Hematopoietic multipotent progenitor cell treated with erythropoietin and hydrocortisone succinate and interleukin-3 and kit ligand, for 8 days (in vitro differentiated cells): ENCODE measurements around the gene CACNA1B.
"Not testable (repeated sequence)": the region's sequence is repeated elsewhere in the genome, so short reads cannot be mapped to it uniquely, and the experiment has no call there.

Source experiments
- DNase-seq: peaks from one replicate; pipeline ENCODE4 v3.0.0-alpha.2; 2015

CACNA1B gene

GRCh38 chr9:138104251-138105122, 226.9 kb downstream of the CACNA1B start:
- no peak for DNase-seq

GRCh38 chr9:138105123-138105415, 227.5 kb downstream of the CACNA1B start:
- no peak for DNase-seq

GRCh38 chr9:138105561-138106505, 228.3 kb downstream of the CACNA1B start:
- DNase-seq, result no peak

- not testable (repeated sequence) for DNase-seq
These were observed 229.5 kb downstream of the CACNA1B start for GRCh38 chr9:138107039-138107438.

GRCh38 chr9:138111607-138112006, 234.0 kb downstream of the CACNA1B start:
- DNase-seq, result no peak

GRCh38 chr9:138112090-138112748, 234.6 kb downstream of the CACNA1B start:
- no peak for DNase-seq

- no peak for DNase-seq
These were observed 235.4 kb downstream of the CACNA1B start for GRCh38 chr9:138112791-138113600.

- not testable (repeated sequence) for DNase-seq
These were observed 236.2 kb downstream of the CACNA1B start for GRCh38 chr9:138113701-138114325.

- DNase-seq, result no peak
These were observed 237.1 kb downstream of the CACNA1B start for GRCh38 chr9:138114501-138115245.

GRCh38 chr9:138115506-138115905, 237.9 kb downstream of the CACNA1B start:
- no peak for DNase-seq

GRCh38 chr9:138116521-138116920, 238.9 kb downstream of the CACNA1B start:
- no peak for DNase-seq

GRCh38 chr9:138117101-138117750, 239.6 kb downstream of the CACNA1B start:
- DNase-seq, result no peak

- no peak for DNase-seq
These were observed 240.3 kb downstream of the CACNA1B start for GRCh38 chr9:138117836-138118235.

GRCh38 chr9:138118601-138119071, 241.1 kb downstream of the CACNA1B start:
- DNase-seq, result no peak

- no peak for DNase-seq
These were observed 241.8 kb downstream of the CACNA1B start for GRCh38 chr9:138119202-138120027.

- no peak for DNase-seq
These were observed 242.5 kb downstream of the CACNA1B start for GRCh38 chr9:138120072-138120471.

- no peak for DNase-seq
These were observed 243.2 kb downstream of the CACNA1B start for GRCh38 chr9:138120511-138121437.

GRCh38 chr9:138121438-138122050, 244.0 kb downstream of the CACNA1B start:
- no peak for DNase-seq
